ENCODE data around the gene TEF. TPM values are rescaled to one million over a fixed set of nuclear protein-coding genes. Genes with fewer than 3 reads are reported as not detected.

TEF gene
- total and polyA plus RNA-seq, 4 donors: 5.7 to 16.2 (median 10.2) TPM

DNA sequence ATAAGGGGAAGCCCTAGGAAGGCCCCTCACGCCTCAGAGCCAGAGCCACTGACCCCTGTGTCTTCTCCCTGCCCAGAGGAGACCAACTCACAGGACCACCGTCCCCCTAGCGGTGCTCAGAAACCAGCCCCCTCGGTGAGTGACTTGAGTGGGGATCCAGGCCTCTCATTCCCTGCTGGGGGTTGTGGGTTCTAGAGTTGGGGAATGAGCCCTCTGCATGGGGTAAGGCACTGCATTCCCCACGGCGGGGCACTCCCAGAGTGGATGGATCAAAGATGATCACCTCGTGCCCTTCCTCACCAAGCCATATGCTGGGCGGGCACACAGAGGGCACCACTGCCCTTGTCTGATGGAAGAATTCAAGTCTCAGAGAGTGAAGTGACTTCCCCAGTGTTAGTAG lies 40.7 kb upstream of the TEF start:
- no peak overlapping the region for H3K27ac ChIP-seq (ENCODE audit: low read depth in 1 of 2, low read length in 2 of 2)
- 98% methylated on average over 8 of the region's 8 CpGs for whole genome bisulfite sequencing
- H3K4me1 ChIP-seq (ENCODE audit: control insufficient read depth in 4 of 4, insufficient read depth in 4 of 4, low read length in 3 of 4): peaks cover 10 to 47% (median 34%) of the 10 kb centered on the region in 4 donors
- TF ChIP-seq GABPA (IDR thresholded peaks at IDR 0.05 in 1 of 2, conservative IDR thresholded peaks at IDR 0.05 in 1 of 2) (no peak), HNF4G (IDR thresholded peaks at IDR 0.05) (no peak), RAD21 (IDR thresholded peaks at IDR 0.05) (no peak), JUND (IDR thresholded peaks at IDR 0.05) (no peak), HNF4A (conservative IDR thresholded peaks at IDR 0.05) (no peak)
- TF ChIP-seq, protein P1, sequence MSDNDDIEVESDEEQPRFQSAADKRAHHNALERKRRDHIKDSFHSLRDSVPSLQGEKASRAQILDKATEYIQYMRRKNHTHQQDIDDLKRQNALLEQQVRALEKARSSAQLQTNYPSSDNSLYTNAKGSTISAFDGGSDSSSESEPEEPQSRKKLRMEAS (IDR thresholded peaks at IDR 0.05): no peak
- TF ChIP-seq, protein P2, sequence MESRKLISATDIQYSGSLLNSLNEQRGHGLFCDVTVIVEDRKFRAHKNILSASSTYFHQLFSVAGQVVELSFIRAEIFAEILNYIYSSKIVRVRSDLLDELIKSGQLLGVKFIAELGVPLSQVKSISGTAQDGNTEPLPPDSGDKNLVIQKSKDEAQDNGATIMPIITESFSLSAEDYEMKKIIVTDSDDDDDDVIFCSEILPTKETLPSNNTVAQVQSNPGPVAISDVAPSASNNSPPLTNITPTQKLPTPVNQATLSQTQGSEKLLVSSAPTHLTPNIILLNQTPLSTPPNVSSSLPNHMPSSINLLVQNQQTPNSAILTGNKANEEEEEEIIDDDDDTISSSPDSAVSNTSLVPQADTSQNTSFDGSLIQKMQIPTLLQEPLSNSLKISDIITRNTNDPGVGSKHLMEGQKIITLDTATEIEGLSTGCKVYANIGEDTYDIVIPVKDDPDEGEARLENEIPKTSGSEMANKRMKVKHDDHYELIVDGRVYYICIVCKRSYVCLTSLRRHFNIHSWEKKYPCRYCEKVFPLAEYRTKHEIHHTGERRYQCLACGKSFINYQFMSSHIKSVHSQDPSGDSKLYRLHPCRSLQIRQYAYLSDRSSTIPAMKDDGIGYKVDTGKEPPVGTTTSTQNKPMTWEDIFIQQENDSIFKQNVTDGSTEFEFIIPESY (IDR thresholded peaks at IDR 0.05): no peak
- no peak overlapping the region for H3K4me3 ChIP-seq (ENCODE audit: low read depth in 1 of 3, low read length in 3 of 3)
- no peaks in the 10 kb centered on the region for H3K27me3 ChIP-seq (ENCODE audit: control insufficient read depth in 4 of 4, insufficient read depth in 4 of 4, low read length in 3 of 4)
- no peak for DNase-seq (ENCODE audit: low spot score)
- H3K9me3 ChIP-seq (ENCODE audit: control insufficient read depth in 4 of 4, low read length in 3 of 4): no peaks in the 10 kb centered on the region
- peaks cover 2 to 35% (median 12%) of the 10 kb centered on the region in 4 donors for H3K36me3 ChIP-seq (ENCODE audit: control insufficient read depth in 4 of 4, insufficient read depth in 3 of 4, low read depth in 1 of 4, low read length in 3 of 4)
- no peak overlapping the region for H3K9ac ChIP-seq (ENCODE audit: low read depth in 1 of 2, low read length in 2 of 2)

DNA sequence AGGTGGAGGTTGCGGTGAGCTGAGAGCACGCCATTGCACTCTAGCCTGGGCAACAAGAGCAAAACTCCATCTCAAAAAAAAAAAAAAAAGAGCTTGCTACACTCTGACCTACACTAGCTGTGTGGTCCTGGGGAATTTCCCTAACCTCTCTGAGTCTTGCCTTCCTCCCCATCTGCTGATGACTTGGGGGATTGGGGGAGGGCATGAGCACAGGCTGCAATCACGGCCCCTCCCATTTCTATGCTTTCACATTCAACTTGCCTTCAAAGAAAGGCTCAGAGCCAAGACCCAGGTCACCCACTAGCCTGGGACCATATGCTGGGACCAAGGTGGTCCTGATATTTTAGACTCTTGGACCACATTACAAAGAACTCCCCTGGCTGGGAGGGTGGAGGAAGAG lies 39.8 kb upstream of the TEF start:
- H3K27me3 ChIP-seq (ENCODE audit: control insufficient read depth in 4 of 4, insufficient read depth in 4 of 4, low read length in 3 of 4): no peaks in the 10 kb centered on the region
- 90% methylated on average over 3 of the region's 3 CpGs for WGBS
- peaks cover 2 to 39% (median 16%) of the 10 kb centered on the region in 4 donors for H3K36me3 ChIP-seq (ENCODE audit: control insufficient read depth in 4 of 4, insufficient read depth in 3 of 4, low read depth in 1 of 4, low read length in 3 of 4)
- H3K4me3 ChIP-seq (ENCODE audit: low read depth in 1 of 3, low read length in 3 of 3): no peak overlapping the region
- TF ChIP-seq SP1 (IDR thresholded peaks at IDR 0.05) (no peak), JUND (IDR thresholded peaks at IDR 0.05) (no peak), YY1 (IDR thresholded peaks at IDR 0.05) (no peak), HNF4G (IDR thresholded peaks at IDR 0.05) (no peak), GABPA (IDR thresholded peaks at IDR 0.05 in 1 of 2, conservative IDR thresholded peaks at IDR 0.05 in 1 of 2) (no peak)
- TF ChIP-seq, protein P2 (IDR thresholded peaks at IDR 0.05): no peak
- TF ChIP-seq, protein P3, sequence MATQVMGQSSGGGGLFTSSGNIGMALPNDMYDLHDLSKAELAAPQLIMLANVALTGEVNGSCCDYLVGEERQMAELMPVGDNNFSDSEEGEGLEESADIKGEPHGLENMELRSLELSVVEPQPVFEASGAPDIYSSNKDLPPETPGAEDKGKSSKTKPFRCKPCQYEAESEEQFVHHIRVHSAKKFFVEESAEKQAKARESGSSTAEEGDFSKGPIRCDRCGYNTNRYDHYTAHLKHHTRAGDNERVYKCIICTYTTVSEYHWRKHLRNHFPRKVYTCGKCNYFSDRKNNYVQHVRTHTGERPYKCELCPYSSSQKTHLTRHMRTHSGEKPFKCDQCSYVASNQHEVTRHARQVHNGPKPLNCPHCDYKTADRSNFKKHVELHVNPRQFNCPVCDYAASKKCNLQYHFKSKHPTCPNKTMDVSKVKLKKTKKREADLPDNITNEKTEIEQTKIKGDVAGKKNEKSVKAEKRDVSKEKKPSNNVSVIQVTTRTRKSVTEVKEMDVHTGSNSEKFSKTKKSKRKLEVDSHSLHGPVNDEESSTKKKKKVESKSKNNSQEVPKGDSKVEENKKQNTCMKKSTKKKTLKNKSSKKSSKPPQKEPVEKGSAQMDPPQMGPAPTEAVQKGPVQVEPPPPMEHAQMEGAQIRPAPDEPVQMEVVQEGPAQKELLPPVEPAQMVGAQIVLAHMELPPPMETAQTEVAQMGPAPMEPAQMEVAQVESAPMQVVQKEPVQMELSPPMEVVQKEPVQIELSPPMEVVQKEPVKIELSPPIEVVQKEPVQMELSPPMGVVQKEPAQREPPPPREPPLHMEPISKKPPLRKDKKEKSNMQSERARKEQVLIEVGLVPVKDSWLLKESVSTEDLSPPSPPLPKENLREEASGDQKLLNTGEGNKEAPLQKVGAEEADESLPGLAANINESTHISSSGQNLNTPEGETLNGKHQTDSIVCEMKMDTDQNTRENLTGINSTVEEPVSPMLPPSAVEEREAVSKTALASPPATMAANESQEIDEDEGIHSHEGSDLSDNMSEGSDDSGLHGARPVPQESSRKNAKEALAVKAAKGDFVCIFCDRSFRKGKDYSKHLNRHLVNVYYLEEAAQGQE (IDR thresholded peaks at IDR 0.05): no peak
- no peak overlapping the region for H3K9ac ChIP-seq (ENCODE audit: low read depth in 1 of 2, low read length in 2 of 2)
- peaks cover 13 to 56% (median 42%) of the 10 kb centered on the region in 4 donors for H3K4me1 ChIP-seq (ENCODE audit: control insufficient read depth in 4 of 4, insufficient read depth in 4 of 4, low read length in 3 of 4)
- no peak overlapping the region for H3K27ac ChIP-seq (ENCODE audit: low read depth in 1 of 2, low read length in 2 of 2)
- DNase-seq (ENCODE audit: low spot score): no peak
- H3K9me3 ChIP-seq (ENCODE audit: control insufficient read depth in 4 of 4, low read length in 3 of 4): no peaks in the 10 kb centered on the region
